Measurements from ENCODE around the gene IMP4. TPM values are rescaled to one million over a fixed set of nuclear protein-coding genes. Genes with fewer than 3 reads are reported as not detected.

Gene IMP4
- total and polyA plus RNA-seq, 4 experiments from 2014 or later: 72.6 to 96.7 (median 83.4) TPM

DNA sequence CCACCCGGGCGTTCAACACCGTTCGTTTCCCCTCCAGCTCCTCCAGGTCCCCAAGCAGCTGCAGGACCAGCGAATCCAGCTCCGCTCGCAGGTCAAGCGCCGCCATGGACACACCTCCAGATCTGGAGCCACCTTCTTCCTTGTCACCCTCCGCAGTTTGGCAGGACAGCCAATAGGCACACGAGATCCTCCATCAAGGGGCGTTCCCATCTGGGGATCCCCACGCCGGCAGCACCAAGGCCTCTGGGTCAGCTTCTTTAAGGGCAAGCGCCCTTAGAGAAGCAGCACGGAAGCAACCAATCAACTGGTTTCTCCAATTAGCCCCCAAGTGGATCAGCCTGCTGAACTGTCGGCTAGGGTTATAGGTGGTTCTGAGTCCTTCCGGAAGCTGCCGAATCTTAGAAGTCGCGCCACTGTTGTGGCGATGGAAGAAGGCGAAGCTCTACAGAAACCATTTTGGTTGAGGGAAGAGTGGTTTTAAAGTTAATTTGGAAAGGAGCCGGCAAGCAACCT, 621 bp upstream of the IMP4 start:
- Mint-ChIP-seq H3K4me1 (peaks cover 21 to 56% (median 41%) of the 10 kb centered on the region in 4 donors), H3K27ac (peak overlapping the region; percentile 95 to 100 (median 99)), H3K36me3 (peaks cover 52 to 79% of the 10 kb centered on the region in 2 donors), H3K9me3 (peaks cover 0 to 3% (median 0%) of the 10 kb centered on the region in 8 donors), H3K27me3 (no peaks in the 10 kb centered on the region), H3K4me3 (peak overlapping the region; percentile 99 to 100 (median 100))
- H3K9me3 ChIP-seq (ENCODE audit: control insufficient read depth in 1 of 2, low read length in 2 of 2): no peaks in the 10 kb centered on the region
- ChIA-PET CTCF (ENCODE audit: partially characterized antibody) (interaction anchor here (0.7 to 5.3 kb wide), 16 partner anchors 10 to 1151 kb away, joined by 3 to 64 read pairs (median 6); partner anchors contain the start of genes MZT2A, MZT2B, PTPN18 and SMPD4), POLR2A (ENCODE audit: partially characterized antibody) (interaction anchor here (0.8 to 4.7 kb wide), 21 partner anchors 9 to 1151 kb away, joined by 3 to 98 read pairs (median 9); partner anchors contain the start of genes FAM168B, MZT2A, MZT2B and PTPN18)
- intact Hi-C loops (cut with micrococcal nuclease): loop anchor here (1.0 to 10.0 kb wide), 8 partner anchors 13 to 1150 kb away; partner anchors contain the start of genes CCDC74B, GPR148, MZT2A and PLEKHB2
- no peaks in the 10 kb centered on the region for H3K27me3 ChIP-seq (ENCODE audit: insufficient read depth, low read length)
- H3K36me3 ChIP-seq (ENCODE audit: insufficient read depth, low read length): peaks cover 52% of the 10 kb centered on the region
- peak overlapping the region; percentile 64 to 76 for H3K4me3 ChIP-seq (ENCODE audit: low read length in 2 of 2)
- DNase-seq: peak; percentile 89 to 93 (median 89)
- H3K4me1 ChIP-seq (ENCODE audit: insufficient read depth, low read length): peaks cover 25% of the 10 kb centered on the region
- peak overlapping the region; percentile 96 for H3K27ac ChIP-seq (ENCODE audit: low read depth, low read length)

DNA sequence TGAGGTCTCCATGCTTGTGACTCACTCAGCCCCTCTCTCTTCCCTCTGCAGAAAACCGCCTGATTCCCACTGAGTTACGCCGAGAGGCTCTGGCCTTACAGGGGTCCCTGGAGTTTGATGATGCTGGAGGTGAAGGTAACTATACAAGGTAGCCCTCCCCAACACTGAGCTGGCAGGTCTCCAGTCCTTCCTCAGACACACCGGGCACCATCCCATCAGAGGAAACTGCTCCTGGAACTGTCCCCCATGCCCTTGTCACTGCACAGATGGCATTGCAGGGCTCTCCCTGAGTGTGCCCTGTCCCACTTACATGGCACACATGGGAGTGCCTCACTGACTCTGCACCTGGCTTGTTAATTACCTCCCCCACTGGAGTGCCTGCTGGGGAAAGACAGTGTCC, 1.9 kb downstream of the IMP4 start:
- Mint-ChIP-seq H3K27me3 (no peaks in the 10 kb centered on the region), H3K9me3 (peaks cover 0 to 1% (median 0%) of the 10 kb centered on the region in 8 donors), H3K4me3 (peak overlapping the region; percentile 17 to 100 (median 56)), H3K4me1 (peaks cover 24 to 56% (median 35%) of the 10 kb centered on the region in 4 donors), H3K36me3 (peaks cover 49 to 78% of the 10 kb centered on the region in 2 donors), H3K27ac (peak overlapping the region in 4 of 7 donors; percentile 31 to 61 (median 48))
- Histone ChIP-seq H3K27me3 (ENCODE audit: insufficient read depth, low read length) (no peaks in the 10 kb centered on the region), H3K4me1 (ENCODE audit: insufficient read depth, low read length) (peaks cover 25% of the 10 kb centered on the region), H3K36me3 (ENCODE audit: insufficient read depth, low read length) (peaks cover 54% of the 10 kb centered on the region), H3K27ac (ENCODE audit: low read depth, low read length) (no peak overlapping the region), H3K4me3 (ENCODE audit: low read length in 2 of 2) (no peak overlapping the region), H3K9me3 (ENCODE audit: control insufficient read depth in 1 of 2, low read length in 2 of 2) (no peaks in the 10 kb centered on the region)
- no peak for DNase-seq
- intact Hi-C loops (cut with micrococcal nuclease): loop anchor here (5.0 to 10.0 kb wide), 3 partner anchors 200 to 1148 kb away; partner anchors contain the start of genes CCDC74B, GPR148 and MZT2A
- ChIA-PET CTCF (ENCODE audit: partially characterized antibody) (interaction anchor here (1.2 to 5.3 kb wide), 4 partner anchors 8 to 163 kb away, joined by 4 to 64 read pairs (median 21); partner anchors contain the start of genes MZT2B and SMPD4), POLR2A (ENCODE audit: partially characterized antibody) (interaction anchor here (0.9 to 4.7 kb wide), 3 partner anchors 9 to 28 kb away, joined by 3 to 89 read pairs (median 64); partner anchors contain the start of gene PTPN18)

DNA sequence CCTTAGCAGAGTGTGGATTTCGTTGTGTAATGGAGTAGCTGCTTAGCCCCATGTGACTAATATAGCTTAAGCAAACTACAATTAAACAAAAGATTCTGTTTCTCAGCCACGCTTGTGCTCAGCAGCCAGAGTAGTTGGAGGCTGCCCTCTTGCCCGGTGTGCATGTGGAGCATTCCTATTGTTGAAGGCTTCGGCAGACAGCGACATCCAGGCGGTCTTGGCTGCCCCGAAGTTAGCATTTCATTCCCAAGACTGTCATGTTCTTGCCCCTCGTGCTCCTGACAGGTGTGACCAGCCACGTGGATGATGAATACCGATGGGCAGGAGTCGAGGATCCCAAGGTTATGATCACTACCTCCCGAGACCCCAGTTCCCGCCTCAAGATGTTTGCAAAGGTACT, 2.4 kb downstream of the IMP4 start:
- H3K4me1 ChIP-seq (ENCODE audit: insufficient read depth, low read length): peaks cover 25% of the 10 kb centered on the region
- CTCF ChIA-PET (ENCODE audit: partially characterized antibody): interaction anchor here (1.2 kb wide), 1 partner anchor 31 kb away, joined by 4 read pairs; no protein-coding TSS in a partner anchor
- peaks cover 0 to 1% (median 0%) of the 10 kb centered on the region in 8 donors for H3K9me3 Mint-ChIP-seq
- H3K36me3 Mint-ChIP-seq: peaks cover 43 to 72% of the 10 kb centered on the region in 2 donors
- intact Hi-C loops (cut with micrococcal nuclease): loop anchor here (10.0 kb wide), 1 partner anchor 200 kb away; the partner anchor contains the start of gene CCDC74B
- H3K4me3 Mint-ChIP-seq: peak overlapping the region in 7 of 8 donors; percentile 17 to 99 (median 45)
- DNase-seq: no peak
- no peak overlapping the region for H3K27ac ChIP-seq (ENCODE audit: low read depth, low read length)
- no peaks in the 10 kb centered on the region for H3K9me3 ChIP-seq (ENCODE audit: control insufficient read depth in 1 of 2, low read length in 2 of 2)
- H3K4me3 ChIP-seq (ENCODE audit: low read length in 2 of 2): no peak overlapping the region
- no peaks in the 10 kb centered on the region for H3K27me3 ChIP-seq (ENCODE audit: insufficient read depth, low read length)
- POLR2A ChIA-PET (ENCODE audit: partially characterized antibody): interaction anchor here (4.3 to 4.7 kb wide), 2 partner anchors 8 to 24 kb away, joined by 64 to 89 read pairs; partner anchors contain the start of gene PTPN18
- no peaks in the 10 kb centered on the region for H3K27me3 Mint-ChIP-seq
- peaks cover 50% of the 10 kb centered on the region for H3K36me3 ChIP-seq (ENCODE audit: insufficient read depth, low read length)
- H3K27ac Mint-ChIP-seq: peak overlapping the region in 2 of 7 donors; percentile 41 to 54
- peaks cover 21 to 52% (median 32%) of the 10 kb centered on the region in 4 donors for H3K4me1 Mint-ChIP-seq

DNA sequence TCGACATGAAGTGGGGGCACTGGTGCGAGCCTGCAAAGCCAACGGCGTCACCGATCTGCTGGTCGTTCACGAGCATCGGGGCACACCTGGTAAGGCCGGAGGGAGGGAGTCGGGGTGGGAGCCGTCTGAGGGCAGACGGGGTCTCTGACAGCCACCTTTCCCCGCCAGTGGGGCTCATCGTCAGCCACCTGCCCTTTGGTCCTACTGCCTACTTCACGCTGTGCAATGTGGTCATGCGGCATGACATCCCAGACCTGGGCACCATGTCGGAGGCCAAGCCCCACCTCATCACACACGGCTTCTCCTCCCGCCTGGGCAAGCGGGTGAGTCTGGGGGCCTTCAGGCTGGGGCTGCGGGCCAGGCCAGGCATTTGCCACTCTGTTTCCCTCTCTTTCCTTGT, 2.9 kb downstream of the IMP4 start:
- no peak for DNase-seq
- Histone ChIP-seq H3K4me1 (ENCODE audit: insufficient read depth, low read length) (peaks cover 24% of the 10 kb centered on the region), H3K9me3 (ENCODE audit: control insufficient read depth in 1 of 2, low read length in 2 of 2) (no peaks in the 10 kb centered on the region), H3K27ac (ENCODE audit: low read depth, low read length) (no peak overlapping the region), H3K36me3 (ENCODE audit: insufficient read depth, low read length) (peaks cover 45% of the 10 kb centered on the region), H3K4me3 (ENCODE audit: low read length in 2 of 2) (no peak overlapping the region), H3K27me3 (ENCODE audit: insufficient read depth, low read length) (no peaks in the 10 kb centered on the region)
- Mint-ChIP-seq H3K4me1 (peaks cover 17 to 47% (median 27%) of the 10 kb centered on the region in 4 donors), H3K4me3 (no peak overlapping the region), H3K27ac (peak overlapping the region in 1 of 7 donors; percentile 54), H3K27me3 (no peaks in the 10 kb centered on the region), H3K9me3 (peaks cover 0 to 1% (median 0%) of the 10 kb centered on the region in 8 donors), H3K36me3 (peaks cover 39 to 69% of the 10 kb centered on the region in 2 donors)
- CTCF ChIA-PET (ENCODE audit: partially characterized antibody): interaction anchor here (1.5 to 2.8 kb wide), 2 partner anchors 12 to 27 kb away, joined by 5 to 8 read pairs; no protein-coding TSS in a partner anchor
- intact Hi-C loops (cut with micrococcal nuclease): loop anchor here (10.0 kb wide), 1 partner anchor 201 kb away; the partner anchor contains the start of gene CCDC74B
- POLR2A ChIA-PET (ENCODE audit: partially characterized antibody): interaction anchor here (4.3 kb wide), 1 partner anchor 23 kb away, joined by 89 read pairs; no protein-coding TSS in a partner anchor

DNA sequence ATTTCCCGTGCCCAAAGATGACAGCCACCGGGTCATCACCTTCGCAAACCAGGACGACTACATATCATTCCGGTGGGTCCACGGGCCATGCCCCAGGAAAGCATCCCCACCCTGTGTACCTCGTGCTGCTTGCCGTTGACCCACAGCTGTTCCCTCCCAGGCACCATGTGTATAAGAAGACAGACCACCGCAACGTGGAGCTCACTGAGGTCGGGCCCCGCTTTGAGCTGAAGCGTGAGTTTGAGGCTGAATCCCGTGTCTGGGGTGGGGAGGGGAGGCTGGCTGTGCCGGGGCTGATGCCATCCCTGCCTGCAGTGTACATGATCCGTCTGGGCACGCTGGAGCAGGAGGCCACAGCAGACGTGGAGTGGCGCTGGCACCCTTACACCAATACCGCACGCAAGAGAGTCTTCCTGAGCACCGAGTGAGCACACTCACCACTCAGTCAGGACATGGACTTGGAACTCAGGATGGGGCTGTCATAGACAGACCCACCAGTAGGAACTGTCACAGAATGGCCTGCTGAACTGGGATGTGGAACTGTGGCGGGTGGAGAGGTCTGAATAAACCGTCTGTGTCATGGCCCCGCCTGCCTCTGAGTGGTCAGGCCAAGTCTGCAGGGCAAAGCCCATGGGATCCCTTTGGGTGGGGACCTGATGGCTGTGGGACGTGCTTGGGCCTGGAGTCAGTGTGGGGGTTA, 3.5 kb downstream of the IMP4 start:
- H3K4me1 Mint-ChIP-seq: peaks cover 15 to 41% (median 24%) of the 10 kb centered on the region in 4 donors
- peak overlapping the region in 2 of 8 donors; percentile 36 to 50 for H3K4me3 Mint-ChIP-seq
- no peak overlapping the region for H3K27ac ChIP-seq (ENCODE audit: low read depth, low read length)
- H3K36me3 Mint-ChIP-seq: peaks cover 36 to 66% of the 10 kb centered on the region in 2 donors
- peaks cover 0 to 1% (median 0%) of the 10 kb centered on the region in 8 donors for H3K9me3 Mint-ChIP-seq
- H3K27me3 Mint-ChIP-seq: no peaks in the 10 kb centered on the region
- DNase-seq: no peak
- H3K9me3 ChIP-seq (ENCODE audit: control insufficient read depth in 1 of 2, low read length in 2 of 2): no peaks in the 10 kb centered on the region
- CTCF ChIA-PET (ENCODE audit: partially characterized antibody): interaction anchor here (1.5 to 2.8 kb wide), 3 partner anchors 12 to 27 kb away, joined by 3 to 8 read pairs (median 5); no protein-coding TSS in a partner anchor
- peaks cover 43% of the 10 kb centered on the region for H3K36me3 ChIP-seq (ENCODE audit: insufficient read depth, low read length)
- POLR2A ChIA-PET (ENCODE audit: partially characterized antibody): interaction anchor here (1.0 kb wide), 1 partner anchor 27 kb away, joined by 3 read pairs; no protein-coding TSS in a partner anchor
- peaks cover 18% of the 10 kb centered on the region for H3K4me1 ChIP-seq (ENCODE audit: insufficient read depth, low read length)
- H3K4me3 ChIP-seq (ENCODE audit: low read length in 2 of 2): no peak overlapping the region
- intact Hi-C loops (cut with micrococcal nuclease): loop anchor here (10.0 kb wide), 1 partner anchor 201 kb away; the partner anchor contains the start of gene CCDC74B
- H3K27ac Mint-ChIP-seq: peak overlapping the region in 2 of 7 donors; percentile 62
- no peaks in the 10 kb centered on the region for H3K27me3 ChIP-seq (ENCODE audit: insufficient read depth, low read length)

DNA sequence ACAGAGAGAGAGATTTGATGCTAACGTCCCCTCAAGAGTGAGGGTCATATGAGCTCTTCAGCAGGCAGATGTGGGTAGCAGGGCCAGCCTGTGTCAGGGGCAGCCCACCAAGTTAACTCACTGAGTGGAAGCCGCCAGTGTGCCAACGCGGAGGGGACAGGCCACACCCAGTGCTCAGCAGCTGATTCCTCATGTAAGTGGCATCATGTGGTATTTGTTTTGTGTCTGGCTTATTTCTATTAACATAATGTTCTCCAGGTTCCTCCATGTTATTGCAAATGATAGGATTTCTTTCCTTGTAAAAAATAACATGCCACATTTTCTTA, 4.0 kb downstream of the IMP4 start:
- DNase-seq: no peak
- Mint-ChIP-seq H3K4me1 (peaks cover 12 to 36% (median 21%) of the 10 kb centered on the region in 4 donors), H3K27me3 (no peaks in the 10 kb centered on the region), H3K36me3 (peaks cover 34 to 64% of the 10 kb centered on the region in 2 donors), H3K4me3 (no peak overlapping the region), H3K9me3 (peaks cover 0 to 1% (median 0%) of the 10 kb centered on the region in 8 donors), H3K27ac (peak overlapping the region in 1 of 7 donors; percentile 62)
- H3K4me3 ChIP-seq (ENCODE audit: low read length in 2 of 2): no peak overlapping the region
- no peaks in the 10 kb centered on the region for H3K27me3 ChIP-seq (ENCODE audit: insufficient read depth, low read length)
- intact Hi-C loops (cut with micrococcal nuclease): loop anchor here (10.0 kb wide), 1 partner anchor 202 kb away; the partner anchor contains the start of gene CCDC74B
- no peak overlapping the region for H3K27ac ChIP-seq (ENCODE audit: low read depth, low read length)
- peaks cover 14% of the 10 kb centered on the region for H3K4me1 ChIP-seq (ENCODE audit: insufficient read depth, low read length)
- ChIA-PET CTCF (ENCODE audit: partially characterized antibody) (interaction anchor here (1.3 to 2.8 kb wide), 4 partner anchors 13 to 26 kb away, joined by 3 to 8 read pairs (median 4); no protein-coding TSS in a partner anchor), POLR2A (ENCODE audit: partially characterized antibody) (interaction anchor here (1.0 kb wide), 1 partner anchor 26 kb away, joined by 3 read pairs; no protein-coding TSS in a partner anchor)
- peaks cover 43% of the 10 kb centered on the region for H3K36me3 ChIP-seq (ENCODE audit: insufficient read depth, low read length)
- H3K9me3 ChIP-seq (ENCODE audit: control insufficient read depth in 1 of 2, low read length in 2 of 2): no peaks in the 10 kb centered on the region
